Measurements from ENCODE around the gene ZNF674.

Gene ZNF674

GRCh38 chrX:46573331-46573891 is 28.2 kb upstream of the ZNF674 start, which contains the start of gene CHST7:
Gene CHST7, plus strand, starts transcription at chrX:46573765. Its CDS starts 167 bp downstream, at chrX:46573932.
- Mint-ChIP-seq H3K27ac (no peak within 1 kb of the TSS), H3K4me1 (peaks cover 6% of the 10 kb centered on the region), H3K27me3 (ENCODE audit: low read depth) (peaks cover 41% of the 10 kb centered on the region), H3K4me3 (peak within 1 kb of the TSS; percentile 72 to 83 (median 74)), H3K9me3 (peaks cover 15% of the 10 kb centered on the region), H3K36me3 (ENCODE audit: low read depth) (no peaks in the 10 kb centered on the region)
- TF ChIP-seq, protein P1, sequence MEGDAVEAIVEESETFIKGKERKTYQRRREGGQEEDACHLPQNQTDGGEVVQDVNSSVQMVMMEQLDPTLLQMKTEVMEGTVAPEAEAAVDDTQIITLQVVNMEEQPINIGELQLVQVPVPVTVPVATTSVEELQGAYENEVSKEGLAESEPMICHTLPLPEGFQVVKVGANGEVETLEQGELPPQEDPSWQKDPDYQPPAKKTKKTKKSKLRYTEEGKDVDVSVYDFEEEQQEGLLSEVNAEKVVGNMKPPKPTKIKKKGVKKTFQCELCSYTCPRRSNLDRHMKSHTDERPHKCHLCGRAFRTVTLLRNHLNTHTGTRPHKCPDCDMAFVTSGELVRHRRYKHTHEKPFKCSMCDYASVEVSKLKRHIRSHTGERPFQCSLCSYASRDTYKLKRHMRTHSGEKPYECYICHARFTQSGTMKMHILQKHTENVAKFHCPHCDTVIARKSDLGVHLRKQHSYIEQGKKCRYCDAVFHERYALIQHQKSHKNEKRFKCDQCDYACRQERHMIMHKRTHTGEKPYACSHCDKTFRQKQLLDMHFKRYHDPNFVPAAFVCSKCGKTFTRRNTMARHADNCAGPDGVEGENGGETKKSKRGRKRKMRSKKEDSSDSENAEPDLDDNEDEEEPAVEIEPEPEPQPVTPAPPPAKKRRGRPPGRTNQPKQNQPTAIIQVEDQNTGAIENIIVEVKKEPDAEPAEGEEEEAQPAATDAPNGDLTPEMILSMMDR (IDR thresholded peaks at IDR 0.05; ENCODE audit: unreplicated experiment in 3 of 3): no peak

DNA sequence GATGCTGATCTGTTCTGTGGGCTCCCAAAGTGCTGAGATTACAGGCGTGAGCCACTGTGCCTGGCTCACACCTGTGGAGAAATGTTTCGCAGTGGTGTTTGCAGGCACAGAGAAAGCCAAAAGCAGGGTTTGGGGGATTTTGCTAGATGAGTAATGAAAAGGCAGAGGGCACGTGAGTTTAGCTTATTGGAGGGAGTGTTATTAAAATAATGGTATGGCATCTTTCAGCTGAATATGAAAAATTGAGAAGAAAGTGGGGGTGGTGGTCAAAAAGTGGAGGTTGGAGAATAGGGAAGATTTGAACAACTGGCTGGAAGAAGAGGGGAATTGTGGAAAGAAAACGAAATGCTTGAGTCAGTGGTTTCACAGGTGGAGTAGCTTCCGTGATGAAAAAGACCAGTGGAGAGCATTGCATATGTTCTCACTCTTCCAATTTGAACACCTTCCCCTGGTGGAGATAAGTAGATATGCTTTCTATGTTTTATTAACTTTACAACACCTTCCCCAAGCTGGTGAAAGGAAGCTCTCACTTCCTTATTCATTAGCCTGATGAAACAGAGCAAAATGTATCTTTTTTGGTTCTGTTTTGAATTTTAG is 27.2 kb upstream of the ZNF674 start:
- TF ChIP-seq, protein P1 (IDR thresholded peaks at IDR 0.05; ENCODE audit: unreplicated experiment in 3 of 3): no peak
- Mint-ChIP-seq H3K27me3 (ENCODE audit: low read depth) (peaks cover 41% of the 10 kb centered on the region), H3K36me3 (ENCODE audit: low read depth) (no peaks in the 10 kb centered on the region), H3K4me1 (peaks cover 6% of the 10 kb centered on the region), H3K9me3 (peaks cover 16% of the 10 kb centered on the region), H3K27ac (no peak overlapping the region), H3K4me3 (peak overlapping the region in 1 of 3 experiments; percentile 24)

DNA sequence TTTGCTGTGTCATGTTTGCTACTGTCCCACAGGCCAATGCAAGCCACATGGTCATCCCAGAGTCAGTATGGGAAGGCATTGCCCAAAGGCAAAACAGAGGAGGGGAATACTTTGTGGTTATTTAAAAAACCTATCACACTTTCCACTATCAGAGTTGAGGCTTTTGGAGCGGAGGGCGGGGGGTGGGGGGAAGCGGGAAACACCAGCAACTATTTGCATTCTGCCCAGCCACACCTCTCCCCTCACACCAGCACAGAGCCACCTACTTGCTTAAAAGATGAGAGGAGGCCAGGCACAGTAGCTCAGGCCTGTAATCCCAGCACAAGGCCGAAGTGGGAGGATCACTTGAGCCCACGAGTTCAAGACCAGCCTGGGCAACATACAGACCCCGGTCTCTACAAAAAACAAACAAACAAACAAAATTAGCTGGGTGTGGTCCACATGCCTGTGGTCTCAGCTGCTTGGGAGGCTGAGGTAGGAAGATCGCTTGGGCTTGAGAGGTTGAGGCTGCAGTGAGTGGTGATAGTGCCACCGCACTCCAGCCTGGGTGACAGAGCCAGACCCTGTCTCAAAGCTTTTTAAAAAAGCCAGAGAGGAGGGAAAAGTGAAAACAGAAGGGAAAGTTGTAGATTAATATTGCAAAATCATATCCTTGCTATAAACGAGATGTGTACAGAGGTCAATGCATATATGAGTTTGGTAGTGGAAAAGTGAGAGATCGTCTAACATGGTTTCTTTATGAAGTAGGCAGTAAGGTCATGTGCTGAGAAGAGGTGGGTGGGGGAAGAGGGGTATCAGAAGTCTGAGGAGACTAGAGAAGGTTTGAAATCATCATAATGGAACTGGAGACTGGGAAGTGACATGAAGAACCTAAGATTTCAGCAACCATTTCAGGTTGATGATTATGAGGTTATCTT is 26.5 kb upstream of the ZNF674 start:
- Mint-ChIP-seq H3K4me3 (peak overlapping the region in 1 of 3 experiments; percentile 24), H3K4me1 (peaks cover 5% of the 10 kb centered on the region), H3K9me3 (peaks cover 18% of the 10 kb centered on the region), H3K27me3 (ENCODE audit: low read depth) (peaks cover 35% of the 10 kb centered on the region), H3K36me3 (ENCODE audit: low read depth) (no peaks in the 10 kb centered on the region), H3K27ac (no peak overlapping the region)
- TF ChIP-seq, protein P1 (IDR thresholded peaks at IDR 0.05; ENCODE audit: unreplicated experiment in 3 of 3): no peak

GRCh38 chrX:46569621-46570020 is 24.4 kb upstream of the ZNF674 start:
- Mint-ChIP-seq H3K4me1 (no peaks in the 10 kb centered on the region), H3K4me3 (no peak overlapping the region), H3K27me3 (ENCODE audit: low read depth) (peaks cover 20% of the 10 kb centered on the region), H3K9me3 (peaks cover 17% of the 10 kb centered on the region), H3K36me3 (ENCODE audit: low read depth) (no peaks in the 10 kb centered on the region), H3K27ac (no peak overlapping the region)
- TF ChIP-seq, protein P1 (IDR thresholded peaks at IDR 0.05; ENCODE audit: unreplicated experiment in 3 of 3): no peak

GRCh38 chrX:46567388-46567787 is 22.2 kb upstream of the ZNF674 start:
- TF ChIP-seq, protein P1 (IDR thresholded peaks at IDR 0.05; ENCODE audit: unreplicated experiment in 3 of 3): no peak
- peaks cover 3% of the 10 kb centered on the region for H3K36me3 Mint-ChIP-seq (ENCODE audit: low read depth)
- H3K27ac Mint-ChIP-seq: no peak overlapping the region
- peaks cover 18% of the 10 kb centered on the region for H3K9me3 Mint-ChIP-seq
- H3K27me3 Mint-ChIP-seq (ENCODE audit: low read depth): peaks cover 10% of the 10 kb centered on the region
- no peaks in the 10 kb centered on the region for H3K4me1 Mint-ChIP-seq
- no peak overlapping the region for H3K4me3 Mint-ChIP-seq

Measured in nephron (organoid).